Heart right ventricle (tissue), 16 donors: ENCODE measurements around the gene XPR1. TPM values are rescaled to one million over a fixed set of nuclear protein-coding genes. Genes with fewer than 3 reads are reported as not detected.

Experiments
- ATAC-seq, 8 donors: fragments of 200-7000 bp; cut with Tn5 transposase; one replicate each; pipeline ENCODE4 v1.9.1; 2020; ENCODE audit warnings: mild to moderate bottlenecking in 8 of 8, moderate library complexity in 8 of 8, moderate number of reproducible peaks in 1 of 8
- DNase-seq, 2 donors: peaks; one replicate each; pipeline ENCODE4 v3.0.0-alpha.2; 2020
- H3K27ac ChIP-seq, 10 donors: fragments of 200-600 bp; sonication (generic) in 2 of 10; one replicate each; pipeline versions ENCODE4 v1.5.0 to v1.8.0; 2020 to 2022; ENCODE audit warnings: mild to moderate bottlenecking in 3 of 10
- H3K27me3 ChIP-seq, 7 donors: fragments of 200-600 bp; one replicate each; pipeline ENCODE4 v1.8.0; 2021 to 2022; ENCODE audit warnings: mild to moderate bottlenecking in 2 of 7
- H3K36me3 ChIP-seq, 9 donors: fragments of 200-600 bp; sonication (generic) in 1 of 9; one replicate each; pipeline versions ENCODE4 v1.5.0 to v1.8.0; 2020 to 2022; ENCODE audit warnings: mild to moderate bottlenecking in 2 of 9
- H3K4me1 ChIP-seq, 9 donors: fragments of 200-600 bp; sonication (generic) in 1 of 9; one replicate each; pipeline versions ENCODE4 v1.5.0 to v1.8.0; 2020 to 2022; ENCODE audit warnings: mild to moderate bottlenecking in 4 of 9
- H3K4me3 ChIP-seq, 10 donors: fragments of 200-600 bp; sonication (generic) in 2 of 10; one replicate each; pipeline versions ENCODE4 v1.5.0 to v1.8.0; 2020 to 2022; ENCODE audit warnings: mild to moderate bottlenecking in 7 of 10, moderate library complexity in 2 of 10
- H3K9me3 ChIP-seq, 11 donors: fragments of 200-600 bp in 10 of 11; sonication (generic) in 2 of 11; one replicate each; pipeline versions ENCODE4 v1.5.0 to v1.8.0; 2013 to 2022; ENCODE audit warnings: mild to moderate bottlenecking in 2 of 11, control low read depth in 1 of 11, moderate library complexity in 1 of 11
- WGBS, 2 donors: extraction: QIAGEN DNeasy Blood & Tissue Kit; methylation state at CpG; one replicate each; pipeline ENCODE4 v1.1.7; 2013; ENCODE audit warnings: inconsistent platforms in 1 of 2; 5-methylcytosine and 5-hydroxymethylcytosine counted together
- intact Hi-C, 10 donors: fragments of 100-400 bp; cut with DNase I; formaldehyde crosslinking; loops; one replicate each; pipeline versions ENCODE4 v1.11.1 to v1.14.2; 2022
- polyA plus RNA-seq, 2 donors: library from polyadenylated mRNA; stranded (reverse); fragments of 200-250 nt; gene quantifications; one replicate each; pipeline ENCODE4 v1.2.3, GENCODE V29; 2013
- total RNA-seq, 10 donors: library from RNA; stranded (reverse); fragmentation: NEBNext Ultra II Directional in 3 of 10; extraction: Animal tissue kit (Norgen Biotek cat#: 25700) in 3 of 10; gene quantifications; one replicate each; pipeline versions ENCODE4 v1.2.1 to v1.2.4, GENCODE V29; 2021 to 2023
- TF ChIP-seq, protein P1 (sequence below), 9 donors: fragments of 200-600 bp; sonication (generic) in 2 of 9; IDR thresholded peaks; one replicate each; pipeline versions ENCODE4 v1.5.0 to v1.8.0; 2021 to 2022; ENCODE audit warnings: antibody characterized with exemption in 9 of 9, mild to moderate bottlenecking in 5 of 9, moderate library complexity in 1 of 9
- donor health status: Arrhythmogenic right ventricular cardiomyopathy.
- donor health status: ischemic (EF 13 %, LVEDD 7.1; RV severe dilation, severe dysfunction).
- donor health status: healthy with polysubstance abuse.
- donor health status: DM: no; HTN: yes; CAD: no.
- donor health status: DM: no; HTN: no; CAD: no.
- donor health status: ischemic (EF 25% LVEDD 6.9; RV normal size, moderate dysfunction).
- donor health status: ischemic (EF 25% LVEDD 5.7; RV mildly dilated, moderate dysfunction).
- donor health status: healthy.
- donor health status: DM: yes; HTN: yes; CAD: no.
- donor health status: Ischemic cardiomyopathy.
- donor health status: ischemic (EF 35%, LVEDD 5.7; RV mildly dilated, moderate dysfunction).
- donor health status: nonischemic (EF 11% LVEDD 7.7; RV severe dilation, severe dysfunction).
- donor health status: DM: yes; HTN: yes; CAD: no.
- donor health status: PGD.
- donor health status: ischemic (EF 29% LVEDD 5.4; RV normal size, mild dysfunction).
- donor health status: nonischemic (EF 23%, LVEDD 6.1; RV moderate dilation, normal function).

XPR1 gene
- total and polyA plus RNA-seq, 12 donors: 18.3 to 142 (median 70.0) TPM

DNA sequence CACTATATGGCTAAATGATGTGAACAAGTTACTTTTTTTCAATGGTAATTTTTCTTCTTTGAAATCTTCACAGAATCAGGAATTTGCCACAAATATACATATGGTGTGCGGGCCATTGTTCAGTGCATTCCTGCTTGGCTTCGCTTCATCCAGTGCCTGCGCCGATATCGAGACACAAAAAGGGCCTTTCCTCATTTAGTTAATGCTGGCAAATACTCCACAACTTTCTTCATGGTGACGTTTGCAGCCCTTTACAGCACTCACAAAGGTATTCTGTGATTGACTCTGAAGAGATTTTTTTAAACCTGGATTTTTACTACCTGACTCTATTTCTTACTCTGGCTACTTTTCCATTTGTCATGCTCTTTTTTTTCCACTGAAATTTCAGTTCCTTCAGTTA lies 204.6 kb downstream of the XPR1 start:
- WGBS, 2 donors: 92 to 96% methylated on average over 6 of the region's 6 CpGs
- no peak for ATAC-seq
- H3K27me3 ChIP-seq: no peaks in the 10 kb centered on the region
- intact Hi-C loops: no loop called here
- TF ChIP-seq, protein P1, sequence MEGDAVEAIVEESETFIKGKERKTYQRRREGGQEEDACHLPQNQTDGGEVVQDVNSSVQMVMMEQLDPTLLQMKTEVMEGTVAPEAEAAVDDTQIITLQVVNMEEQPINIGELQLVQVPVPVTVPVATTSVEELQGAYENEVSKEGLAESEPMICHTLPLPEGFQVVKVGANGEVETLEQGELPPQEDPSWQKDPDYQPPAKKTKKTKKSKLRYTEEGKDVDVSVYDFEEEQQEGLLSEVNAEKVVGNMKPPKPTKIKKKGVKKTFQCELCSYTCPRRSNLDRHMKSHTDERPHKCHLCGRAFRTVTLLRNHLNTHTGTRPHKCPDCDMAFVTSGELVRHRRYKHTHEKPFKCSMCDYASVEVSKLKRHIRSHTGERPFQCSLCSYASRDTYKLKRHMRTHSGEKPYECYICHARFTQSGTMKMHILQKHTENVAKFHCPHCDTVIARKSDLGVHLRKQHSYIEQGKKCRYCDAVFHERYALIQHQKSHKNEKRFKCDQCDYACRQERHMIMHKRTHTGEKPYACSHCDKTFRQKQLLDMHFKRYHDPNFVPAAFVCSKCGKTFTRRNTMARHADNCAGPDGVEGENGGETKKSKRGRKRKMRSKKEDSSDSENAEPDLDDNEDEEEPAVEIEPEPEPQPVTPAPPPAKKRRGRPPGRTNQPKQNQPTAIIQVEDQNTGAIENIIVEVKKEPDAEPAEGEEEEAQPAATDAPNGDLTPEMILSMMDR (IDR thresholded peaks at IDR 0.05): no peak
- H3K27ac ChIP-seq: no peak overlapping the region
- H3K4me3 ChIP-seq: no peak overlapping the region
- peaks cover 0 to 82% (median 24%) of the 10 kb centered on the region in 9 donors for H3K36me3 ChIP-seq
- peaks cover 0 to 33% (median 16%) of the 10 kb centered on the region in 11 donors for H3K9me3 ChIP-seq
- H3K4me1 ChIP-seq: no peaks in the 10 kb centered on the region
- no peak for DNase-seq

DNA sequence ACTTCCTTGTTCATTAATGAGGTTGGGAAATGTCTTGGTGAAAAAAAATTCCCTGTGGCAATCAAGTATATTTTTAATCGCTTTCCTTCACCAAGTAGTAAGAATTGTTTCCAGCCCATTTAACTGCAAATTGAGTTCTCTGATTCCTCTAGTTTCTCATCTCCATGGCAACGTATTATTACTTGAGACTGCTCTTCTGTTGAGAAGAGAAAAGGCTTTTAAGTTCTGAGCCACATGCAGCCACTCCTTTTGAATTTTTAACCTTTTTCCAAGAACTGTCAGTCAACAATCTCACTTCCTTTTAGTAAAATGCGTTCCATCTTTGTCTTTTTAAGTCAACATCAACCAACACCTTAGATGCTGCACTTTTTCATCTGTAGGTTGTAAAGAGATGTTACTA lies 205.2 kb downstream of the XPR1 start:
- DNase-seq (no peak), ATAC-seq (no peak)
- Histone ChIP-seq H3K4me3 (no peak overlapping the region), H3K4me1 (peaks cover 0 to 5% (median 0%) of the 10 kb centered on the region in 9 donors), H3K9me3 (peaks cover 0 to 28% (median 16%) of the 10 kb centered on the region in 11 donors), H3K36me3 (peaks cover 0 to 76% (median 24%) of the 10 kb centered on the region in 9 donors), H3K27ac (no peak overlapping the region), H3K27me3 (no peaks in the 10 kb centered on the region)
- 84 to 90% methylated on average over 3 of the region's 3 CpGs for WGBS, 2 donors
- TF ChIP-seq, protein P1 (IDR thresholded peaks at IDR 0.05): no peak
- intact Hi-C loops: no loop called here

DNA sequence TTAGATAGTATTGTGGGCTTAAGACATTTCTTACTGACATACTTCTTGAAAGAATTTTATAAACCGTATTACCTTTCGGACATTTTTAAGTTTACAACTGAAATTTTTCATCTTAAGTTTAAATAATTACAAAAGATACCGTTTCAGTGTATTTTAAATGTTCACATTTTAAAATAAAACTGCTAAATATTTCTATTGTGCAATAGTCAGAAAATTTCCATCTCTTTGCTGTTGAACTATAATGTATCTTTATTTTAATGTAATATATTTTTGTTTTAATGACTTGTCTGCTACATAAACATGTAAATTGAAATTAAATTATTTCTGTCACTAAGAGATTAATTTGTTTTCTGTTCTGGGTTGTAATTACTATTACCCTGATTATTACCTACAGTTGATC lies 206.7 kb downstream of the XPR1 start:
- intact Hi-C loops: no loop called here
- Histone ChIP-seq H3K27ac (no peak overlapping the region), H3K36me3 (peaks cover 0 to 61% (median 19%) of the 10 kb centered on the region in 9 donors), H3K9me3 (peaks cover 0 to 12% (median 3%) of the 10 kb centered on the region in 11 donors), H3K4me1 (peaks cover 0 to 18% (median 8%) of the 10 kb centered on the region in 9 donors), H3K27me3 (no peaks in the 10 kb centered on the region), H3K4me3 (no peak overlapping the region)
- DNase-seq: no peak
- TF ChIP-seq, protein P1 (IDR thresholded peaks at IDR 0.05): no peak
- WGBS, 2 donors: 98 to 99% methylated on average over 3 of the region's 3 CpGs
- no peak for ATAC-seq

DNA sequence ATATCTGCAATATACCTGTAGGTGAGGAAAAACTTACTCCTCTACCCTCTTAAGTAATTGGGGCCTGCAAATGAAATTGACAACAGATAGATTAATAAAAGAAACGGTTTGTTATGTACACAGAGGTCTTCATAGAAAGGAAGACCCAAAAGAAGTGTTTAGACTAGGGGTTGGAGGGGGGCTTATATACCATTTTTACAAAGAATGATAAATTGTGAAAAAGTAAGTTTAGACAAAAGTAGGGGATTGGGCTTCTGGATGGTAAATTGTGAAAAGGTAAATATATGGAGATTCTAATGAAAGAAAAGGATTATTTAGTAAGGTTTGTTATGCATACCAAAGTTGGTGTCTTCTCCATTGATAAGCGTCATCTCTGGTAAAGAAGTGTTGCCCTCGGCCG lies 207.7 kb downstream of the XPR1 start:
- H3K36me3 ChIP-seq: peaks cover 0 to 56% (median 13%) of the 10 kb centered on the region in 9 donors
- H3K4me3 ChIP-seq: no peak overlapping the region
- H3K27me3 ChIP-seq: no peaks in the 10 kb centered on the region
- DNase-seq: no peak
- WGBS, 2 donors: 86% methylated on average over 4 of the region's 4 CpGs
- H3K27ac ChIP-seq: no peak overlapping the region
- TF ChIP-seq, protein P1 (IDR thresholded peaks at IDR 0.05): no peak
- H3K4me1 ChIP-seq: peaks cover 0 to 18% (median 8%) of the 10 kb centered on the region in 9 donors
- ATAC-seq: no peak
- intact Hi-C loops: no loop called here
- H3K9me3 ChIP-seq: peaks cover 0 to 5% (median 0%) of the 10 kb centered on the region in 11 donors
